GM19452 (cell line): ENCODE results near the gene NPHP4.

Experiments
- ATAC-seq: cut with Tn5 transposase; IDR thresholded peaks from one replicate; pipeline ENCODE4 v1.9.1; 2021; ENCODE audit not compliant: unreplicated experiment

NPHP4 gene

GRCh38 chr1:5974631-5975030 lies 17.6 kb downstream of the NPHP4 start:
- ATAC-seq: no peak

GRCh38 chr1:5973771-5974170 lies 18.5 kb downstream of the NPHP4 start:
- ATAC-seq: no peak

- ATAC-seq: no peak
Observed at GRCh38 chr1:5972198-5972520, 20.1 kb downstream of the NPHP4 start.

GRCh38 chr1:5971471-5972197 lies 20.6 kb downstream of the NPHP4 start:
- ATAC-seq: no peak

GRCh38 chr1:5970610-5971273 lies 21.5 kb downstream of the NPHP4 start:
- no peak for ATAC-seq

- ATAC-seq: no peak
Observed at GRCh38 chr1:5969168-5969567, 23.1 kb downstream of the NPHP4 start.

GRCh38 chr1:5968161-5968736 lies 24.0 kb downstream of the NPHP4 start:
- no peak for ATAC-seq

GRCh38 chr1:5967351-5968160 lies 24.7 kb downstream of the NPHP4 start:
- no peak for ATAC-seq

GRCh38 chr1:5966543-5967205 lies 25.6 kb downstream of the NPHP4 start:
- ATAC-seq: no peak

GRCh38 chr1:5965586-5966131 lies 26.6 kb downstream of the NPHP4 start:
- ATAC-seq: no peak

- no peak for ATAC-seq
Observed at GRCh38 chr1:5962265-5963105, 29.7 kb downstream of the NPHP4 start.

- no peak for ATAC-seq
Observed at GRCh38 chr1:5961601-5962000, 30.6 kb downstream of the NPHP4 start.

- ATAC-seq: no peak
Observed at GRCh38 chr1:5960336-5960735, 31.9 kb downstream of the NPHP4 start.

GRCh38 chr1:5959667-5960230 lies 32.5 kb downstream of the NPHP4 start:
- no peak for ATAC-seq

GRCh38 chr1:5959087-5959486 lies 33.1 kb downstream of the NPHP4 start:
- no peak for ATAC-seq

GRCh38 chr1:5956022-5956830 lies 36.0 kb downstream of the NPHP4 start:
- ATAC-seq: no peak

GRCh38 chr1:5955479-5955977 lies 36.7 kb downstream of the NPHP4 start:
- ATAC-seq: no peak

- no peak for ATAC-seq
Observed at GRCh38 chr1:5954964-5955363, 37.3 kb downstream of the NPHP4 start.

GRCh38 chr1:5953386-5953785 lies 38.8 kb downstream of the NPHP4 start:
- no peak for ATAC-seq
